ENCODE measurements around the gene CXXC5.

DNA sequence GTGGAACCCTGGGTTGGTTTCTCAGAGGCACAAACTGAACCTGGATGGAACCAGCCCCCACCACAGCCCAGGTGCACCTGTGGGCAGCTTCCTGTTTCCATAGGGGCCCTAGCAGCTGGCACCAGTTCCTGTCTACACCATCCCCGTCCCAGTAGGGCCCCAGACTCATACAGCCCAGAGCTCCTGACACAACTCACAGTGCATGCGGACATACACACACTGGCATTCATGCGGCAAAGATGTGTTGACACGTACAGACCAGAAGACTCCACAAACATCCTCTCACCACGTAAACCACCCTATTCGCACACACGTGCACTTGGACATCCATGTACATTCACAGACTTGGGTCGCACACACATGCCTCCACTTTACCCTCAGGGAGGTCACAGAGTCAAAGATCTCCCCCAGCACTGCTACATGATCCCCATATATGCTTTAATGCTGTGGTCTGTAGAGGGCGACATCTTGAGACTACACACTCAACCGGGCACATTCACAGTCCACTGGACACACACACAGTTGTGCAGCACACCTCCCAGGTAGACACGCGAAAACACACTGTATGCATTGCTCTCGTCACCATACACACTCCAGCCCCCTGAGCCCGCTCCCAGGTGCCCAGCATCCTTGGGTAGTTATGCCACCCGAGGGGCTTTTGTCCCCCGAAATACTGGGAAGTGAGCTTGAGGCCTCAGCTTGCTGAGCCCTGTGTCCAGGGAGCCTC, 22.4 kb downstream of the CXXC5 start:
- TF ChIP-seq, protein P1, sequence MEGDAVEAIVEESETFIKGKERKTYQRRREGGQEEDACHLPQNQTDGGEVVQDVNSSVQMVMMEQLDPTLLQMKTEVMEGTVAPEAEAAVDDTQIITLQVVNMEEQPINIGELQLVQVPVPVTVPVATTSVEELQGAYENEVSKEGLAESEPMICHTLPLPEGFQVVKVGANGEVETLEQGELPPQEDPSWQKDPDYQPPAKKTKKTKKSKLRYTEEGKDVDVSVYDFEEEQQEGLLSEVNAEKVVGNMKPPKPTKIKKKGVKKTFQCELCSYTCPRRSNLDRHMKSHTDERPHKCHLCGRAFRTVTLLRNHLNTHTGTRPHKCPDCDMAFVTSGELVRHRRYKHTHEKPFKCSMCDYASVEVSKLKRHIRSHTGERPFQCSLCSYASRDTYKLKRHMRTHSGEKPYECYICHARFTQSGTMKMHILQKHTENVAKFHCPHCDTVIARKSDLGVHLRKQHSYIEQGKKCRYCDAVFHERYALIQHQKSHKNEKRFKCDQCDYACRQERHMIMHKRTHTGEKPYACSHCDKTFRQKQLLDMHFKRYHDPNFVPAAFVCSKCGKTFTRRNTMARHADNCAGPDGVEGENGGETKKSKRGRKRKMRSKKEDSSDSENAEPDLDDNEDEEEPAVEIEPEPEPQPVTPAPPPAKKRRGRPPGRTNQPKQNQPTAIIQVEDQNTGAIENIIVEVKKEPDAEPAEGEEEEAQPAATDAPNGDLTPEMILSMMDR (IDR thresholded peaks at IDR 0.05; ENCODE audit: poor library complexity) = peak; percentile 15
- TF ChIP-seq EZH2 (IDR thresholded peaks at IDR 0.05; ENCODE audit: borderline replicate concordance) (no peak), EZH2phosphoT487 (IDR thresholded peaks at IDR 0.05; ENCODE audit: low read depth, severe bottlenecking, unreplicated experiment) (no peak)
